ENCODE data around the gene NCOA5. TPM values are rescaled to one million over a fixed set of nuclear protein-coding genes. Genes with fewer than 3 reads are reported as not detected.
A peak's percentile ranks its signal among the peaks of the same experiment; 100 is the strongest.

The NCOA5 gene
- total and polyA plus RNA-seq, 10 of the 15 experiments (the other 5 are each of a cell fraction or from before 2014, with no cell fraction given) = 7.7 to 38.1 (median 30.1) TPM

GRCh38 chr20:46133886-46134654 lies 44.3 kb upstream of the NCOA5 start:
- BruUV-seq (replicated peaks) = no TSS peak
- SMC1A ChIA-PET (ENCODE audit: uncharacterized antibody, unreplicated experiment) = interaction anchor here (1.0 kb wide), 1 partner anchor 100 kb away, joined by 3 read pairs; no protein-coding TSS in a partner anchor
- H3K27me3 ChIP-seq (replicated peaks in 1 of 2; ENCODE audit: control insufficient read depth in 2 of 2, insufficient read depth in 2 of 2, low read length in 1 of 2) = peaks cover 2 to 5% of the 10 kb centered on the region in 2 experiments; a peak in 3 of 4 replicates
- H3K4me1 ChIP-seq (ENCODE audit: control insufficient read depth, insufficient read depth, low read length) = peaks cover 16% of the 10 kb centered on the region
- intact Hi-C loops (cut with micrococcal nuclease; ENCODE audit: unreplicated experiment) = loop anchor here (2.0 kb wide), 1 partner anchor 111 kb away; no protein-coding TSS in a partner anchor
- RAD21 ChIA-PET (ENCODE audit: unreplicated experiment) = no interaction called here
- WGBS (ENCODE audit: insufficient coverage, insufficient replicate concordance, low lambda C conversion rate, missing lambda C conversion rate) = 29% methylated on average over 11 of the region's 11 CpGs
- ATAC-seq (no peak), DNase-seq (ENCODE audit: low read depth, low spot score) (no peak), FAIRE-seq (no peak)
- POLR2A ChIA-PET = interaction anchor here (0.7 kb wide), 1 partner anchor 1165 kb away, joined by 4 read pairs; no protein-coding TSS in a partner anchor
- H3K4me3 ChIP-seq = no peak overlapping the region
- H2AFZ ChIP-seq (ENCODE audit: control insufficient read depth, low read depth, low read length) = no peak overlapping the region
- CTCF ChIA-PET = interaction anchor here (0.9 to 1.8 kb wide), 4 partner anchors 34 to 122 kb away, joined by 3 to 6 read pairs (median 4); no protein-coding TSS in a partner anchor
- H3K79me2 ChIP-seq (ENCODE audit: control insufficient read depth, insufficient read depth, low read length) = no peaks in the 10 kb centered on the region
- H4K20me1 ChIP-seq (ENCODE audit: control insufficient read depth, insufficient read depth) = peaks cover 6% of the 10 kb centered on the region
- TF ChIP-seq POLR2AphosphoS2 (IDR thresholded peaks at IDR 0.05; ENCODE audit: low read depth, low read length) (peak; percentile 42; the same call in 1 of the 2 replicates), BMI1 (IDR thresholded peaks at IDR 0.05; ENCODE audit: borderline replicate concordance) (no peak), RB1 (IDR thresholded peaks at IDR 0.05; ENCODE audit: borderline replicate concordance) (no peak), BHLHE40 (IDR thresholded peaks at IDR 0.05; ENCODE audit: borderline replicate concordance in 1 of 2, low read depth in 2 of 2, low read length in 1 of 2) (no peak), BRCA1 (IDR thresholded peaks at IDR 0.05; ENCODE audit: low read depth, low read length) (no peak), RBBP5 (conservative IDR thresholded peaks at IDR 0.05) (no peak), POLR2AphosphoS5 (IDR thresholded peaks at IDR 0.05; ENCODE audit: low read length) (peak; percentile 59), STAT3 (IDR thresholded peaks at IDR 0.05; ENCODE audit: low read depth, low read length) (no peak), NFXL1 (IDR thresholded peaks at IDR 0.05; ENCODE audit: borderline replicate concordance) (no peak), SMARCA5 (IDR thresholded peaks at IDR 0.05) (no peak)
- in situ Hi-C loops (cut with MboI) = no loop called here
- H3K4me2 ChIP-seq (ENCODE audit: control insufficient read depth, insufficient read depth) = no peak overlapping the region
- H3K9ac ChIP-seq (ENCODE audit: control insufficient read depth, insufficient read depth, low read length) = no peak overlapping the region
- no peaks in the 10 kb centered on the region for H3K36me3 ChIP-seq (ENCODE audit: control insufficient read depth in 2 of 2, insufficient read depth in 2 of 2, low read length in 1 of 2)
- no peaks in the 10 kb centered on the region for H3K9me3 ChIP-seq (replicated peaks; ENCODE audit: control insufficient read depth, insufficient read depth, low read length)
- no peak overlapping the region for H3K27ac ChIP-seq (ENCODE audit: control insufficient read depth, insufficient read depth)

All from GM12878 (cell line).